ENCODE measurements around the gene RGSL1. TPM values are rescaled to one million over a fixed set of nuclear protein-coding genes. Genes with fewer than 3 reads are reported as not detected.
A peak's percentile ranks its signal among the peaks of the same experiment; 100 is the strongest.

RGSL1 gene
- total RNA-seq (2014; rRNA removed; shearing (Covaris generic)) = 0.07 TPM in 1 of 2 replicates, not detected in the other
- polyA plus RNA-seq (2014; cell fraction: nucleus; rRNA removed) = not detected in 2 replicates

GRCh38 chr1:182450087-182450486, at the start of gene RGSL1:
TSS of gene RGSL1 (plus strand) at chr1:182450146. CDS start at chr1:182450166, 20 bp downstream.
- DNase-seq (ENCODE audit: extremely low read depth, low read depth) = no peak

DNA sequence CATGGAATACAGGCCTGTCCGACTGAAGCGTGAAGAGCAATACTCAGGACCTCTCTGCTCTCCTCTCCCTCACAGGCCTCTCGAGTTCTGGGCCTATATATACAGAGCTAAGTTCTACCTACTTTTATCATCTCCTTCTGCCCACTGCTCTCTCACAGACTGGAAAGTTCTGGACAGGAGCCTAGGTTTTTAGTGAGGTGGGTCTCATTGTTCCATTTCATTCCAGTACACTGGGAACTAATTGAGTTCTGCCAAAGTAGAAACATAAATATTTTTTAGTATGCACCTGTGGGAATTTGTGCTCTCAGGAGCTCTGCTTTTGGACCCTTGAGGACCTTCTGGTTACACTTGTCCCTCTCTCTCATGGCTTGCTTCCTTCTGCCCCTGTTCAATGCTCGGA, 49.4 kb upstream of the RGSL1 start, which contains the start of gene TEDDM1:
Gene TEDDM1, minus strand, starts transcription at position 101 of the 400 bp plus-strand sequence. CDS start 182 bp downstream, outside the sequence.
- no peak for DNase-seq (ENCODE audit: extremely low read depth, low read depth)

GRCh38 chr1:182404781-182405180, 45.2 kb upstream of the RGSL1 start:
- no peak for DNase-seq (ENCODE audit: extremely low read depth, low read depth)

DNA sequence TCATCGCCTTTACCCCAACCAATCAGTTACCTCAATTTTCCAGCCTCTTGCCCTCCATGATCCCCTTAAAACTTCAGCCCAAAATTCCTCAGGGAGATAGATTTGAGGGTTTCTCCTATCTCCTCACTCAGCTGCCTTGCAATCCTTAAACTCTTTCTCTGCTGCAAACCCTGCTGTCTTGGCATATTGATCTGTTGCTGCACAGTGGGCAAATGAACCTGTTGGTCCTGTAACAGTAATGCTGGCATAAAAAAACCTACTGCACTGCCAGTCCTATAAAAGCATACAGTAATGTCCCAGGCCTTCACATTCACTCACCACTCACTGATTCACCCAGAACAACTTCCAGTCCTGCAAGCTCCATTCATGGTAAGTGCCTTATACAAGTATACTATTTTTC, 44.4 kb upstream of the RGSL1 start:
- no peak for DNase-seq (ENCODE audit: extremely low read depth, low read depth)

GRCh38 chr1:182406012-182406411, 43.9 kb upstream of the RGSL1 start:
- DNase-seq (ENCODE audit: extremely low read depth, low read depth) = peak; percentile 25

DNA sequence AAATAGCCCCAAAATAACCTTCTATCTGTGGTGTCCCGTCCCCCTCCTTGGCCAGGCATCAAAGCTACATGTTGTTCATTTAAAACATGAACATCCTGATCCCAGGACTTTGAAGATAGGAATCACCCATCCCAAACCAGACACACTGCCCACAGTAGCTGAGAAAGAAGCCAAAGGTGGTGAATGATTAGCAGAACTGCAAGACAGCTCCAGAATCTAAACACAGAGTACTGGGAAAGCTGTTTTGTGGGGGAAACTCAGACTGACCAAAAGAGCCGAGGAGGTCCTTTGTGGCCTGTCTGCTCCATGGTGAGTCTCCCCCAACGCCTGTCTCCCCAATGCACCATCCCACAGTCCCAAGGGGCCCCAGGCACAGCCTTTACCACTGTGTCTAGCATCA, 42.2 kb upstream of the RGSL1 start:
- DNase-seq (ENCODE audit: extremely low read depth, low read depth) = no peak

DNA sequence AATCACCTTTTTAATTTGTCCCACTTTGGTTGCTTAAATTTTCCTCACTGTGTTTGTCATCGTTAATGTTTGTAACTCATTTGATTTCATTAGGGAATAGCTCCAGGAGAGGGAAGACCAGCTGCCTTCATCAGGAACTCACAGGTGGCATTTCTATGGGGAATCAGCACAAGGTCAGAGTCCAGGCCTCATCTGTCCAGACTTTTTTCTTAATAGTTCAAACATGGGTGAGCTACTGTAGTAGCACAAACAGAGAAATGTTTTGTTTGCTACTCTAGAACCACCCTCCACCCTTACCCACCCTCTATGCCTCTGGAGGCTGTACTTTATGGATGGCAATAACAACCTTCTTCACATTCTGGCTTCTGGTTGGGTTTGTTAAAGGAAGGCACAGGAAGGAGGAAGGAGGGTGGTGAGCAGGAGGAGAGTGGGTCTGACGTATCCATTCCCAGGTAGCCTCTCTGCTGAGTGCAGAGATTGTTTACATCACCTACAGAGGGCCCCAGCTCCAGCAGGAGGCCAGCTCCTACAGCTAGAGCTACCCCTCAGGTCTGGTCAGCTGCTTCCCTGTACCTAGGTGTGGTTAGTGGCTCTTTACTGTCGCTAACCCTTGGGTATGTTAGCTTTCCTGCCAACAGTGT, 41.4 kb upstream of the RGSL1 start:
- DNase-seq (ENCODE audit: extremely low read depth, low read depth) = no peak

DNA sequence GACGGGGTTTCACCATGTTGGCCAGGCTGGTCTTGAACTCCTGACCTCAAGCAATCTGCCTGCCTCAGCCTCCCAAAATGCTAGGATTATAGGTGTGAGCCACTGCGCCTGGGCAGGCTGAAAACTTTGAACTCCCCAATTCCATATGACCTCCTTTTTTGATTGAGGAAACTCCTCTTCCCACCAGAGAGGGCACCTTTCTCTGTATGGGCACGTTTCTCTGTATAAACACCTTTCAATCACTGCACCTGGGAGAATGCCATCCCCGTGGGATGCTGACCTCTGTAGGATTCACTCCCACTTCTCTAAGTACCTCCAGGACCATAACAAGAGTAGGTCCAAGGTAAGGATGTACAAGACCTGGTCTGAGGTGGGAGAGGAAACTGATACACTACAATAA, 39.8 kb upstream of the RGSL1 start:
- DNase-seq (ENCODE audit: extremely low read depth, low read depth) = no peak

GRCh38 chr1:182410620-182411273, 39.2 kb upstream of the RGSL1 start:
- DNase-seq (ENCODE audit: extremely low read depth, low read depth) = no peak

- no peak for DNase-seq (ENCODE audit: extremely low read depth, low read depth)
Observed at GRCh38 chr1:182413486-182413885, 36.5 kb upstream of the RGSL1 start.

DNA sequence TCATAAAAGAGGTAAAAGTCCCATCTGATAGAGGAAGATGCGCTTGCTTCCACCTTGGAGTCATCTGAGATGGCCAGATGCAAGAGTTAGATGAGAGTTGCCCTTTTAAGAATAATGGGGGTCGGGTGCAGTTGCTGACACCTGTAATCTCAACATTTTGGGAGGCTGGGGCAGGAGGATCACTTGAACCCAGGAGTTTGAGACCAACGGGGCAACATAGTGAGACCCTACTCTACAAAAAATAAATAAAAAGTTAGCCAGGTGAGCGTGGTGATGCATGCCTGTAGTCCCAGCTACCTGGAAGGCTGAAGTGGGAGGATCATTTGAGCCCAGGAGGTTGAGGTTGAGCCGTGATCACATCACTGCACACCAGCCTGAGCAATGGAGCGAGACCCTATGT, 36.0 kb upstream of the RGSL1 start:
- DNase-seq (ENCODE audit: extremely low read depth, low read depth) = no peak

GRCh38 chr1:182415789-182416188, 34.2 kb upstream of the RGSL1 start:
- DNase-seq (ENCODE audit: extremely low read depth, low read depth) = no peak

- DNase-seq (ENCODE audit: extremely low read depth, low read depth) = no peak
Observed at GRCh38 chr1:182426442-182427430, 23.2 kb upstream of the RGSL1 start.

- DNase-seq (ENCODE audit: extremely low read depth, low read depth) = no peak
Observed at GRCh38 chr1:182428043-182428442, 21.9 kb upstream of the RGSL1 start.

DNA sequence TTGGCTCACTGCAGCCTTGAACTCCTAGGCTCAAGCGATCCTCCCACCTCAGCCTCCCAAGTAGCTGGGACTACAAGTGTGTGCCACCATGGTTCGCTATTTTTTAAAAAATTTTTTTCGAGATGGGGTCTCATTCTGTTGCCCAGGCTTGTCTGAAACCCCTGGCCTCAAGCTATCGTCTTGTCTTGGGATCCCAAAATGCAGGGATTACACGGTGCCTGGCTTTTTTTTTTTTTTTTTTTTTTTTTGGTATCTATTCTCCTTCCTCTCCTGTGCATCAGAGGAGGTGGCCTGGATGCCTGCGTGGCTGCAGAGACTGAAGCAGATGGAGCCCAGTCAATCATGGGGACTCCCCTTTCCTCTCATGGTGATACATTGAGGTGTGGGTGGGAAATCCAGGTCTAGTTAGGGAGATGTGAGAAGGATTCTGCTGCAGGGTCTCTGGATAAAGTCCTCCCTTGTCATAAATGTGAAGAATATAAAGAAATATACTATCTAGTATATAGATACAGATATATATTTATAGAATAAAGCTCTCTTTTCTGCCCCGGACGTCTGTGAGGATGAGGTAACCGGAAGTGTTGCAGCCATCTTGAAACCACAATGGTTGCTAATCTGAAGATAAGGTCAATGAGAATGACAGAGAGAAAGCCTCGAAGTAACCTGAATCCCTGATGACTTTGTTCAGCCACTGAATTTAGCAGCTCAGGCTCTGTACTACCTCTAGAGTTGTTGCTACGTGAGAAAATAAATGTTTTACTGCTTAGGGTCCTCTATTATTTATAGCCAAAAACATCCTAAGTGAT, 19.5 kb upstream of the RGSL1 start:
- no peak for DNase-seq (ENCODE audit: extremely low read depth, low read depth)

DNA sequence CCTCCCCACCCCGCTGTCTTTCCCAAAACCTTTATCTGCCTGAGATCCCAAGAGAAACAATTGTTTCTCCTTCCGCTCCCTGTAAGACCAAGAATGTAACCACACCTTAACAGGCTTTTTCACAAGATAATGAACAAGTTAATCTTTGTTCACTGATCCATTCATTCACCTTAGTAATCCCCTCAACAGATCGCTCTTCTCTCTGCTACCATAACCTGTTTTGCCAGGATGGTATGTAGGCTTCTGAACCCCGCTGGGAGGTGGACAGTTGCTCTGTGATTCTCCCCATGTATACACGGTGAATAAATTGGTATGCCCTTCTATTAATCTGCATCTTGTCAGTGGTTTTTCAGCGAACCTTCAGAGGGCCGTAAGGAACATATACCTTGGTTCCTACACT, 18.7 kb upstream of the RGSL1 start:
- no peak for DNase-seq (ENCODE audit: extremely low read depth, low read depth)

GRCh38 chr1:182433580-182433979, 16.4 kb upstream of the RGSL1 start:
- no peak for DNase-seq (ENCODE audit: extremely low read depth, low read depth)

GRCh38 chr1:182438326-182438725, 11.6 kb upstream of the RGSL1 start:
- DNase-seq (ENCODE audit: extremely low read depth, low read depth) = no peak

DNA sequence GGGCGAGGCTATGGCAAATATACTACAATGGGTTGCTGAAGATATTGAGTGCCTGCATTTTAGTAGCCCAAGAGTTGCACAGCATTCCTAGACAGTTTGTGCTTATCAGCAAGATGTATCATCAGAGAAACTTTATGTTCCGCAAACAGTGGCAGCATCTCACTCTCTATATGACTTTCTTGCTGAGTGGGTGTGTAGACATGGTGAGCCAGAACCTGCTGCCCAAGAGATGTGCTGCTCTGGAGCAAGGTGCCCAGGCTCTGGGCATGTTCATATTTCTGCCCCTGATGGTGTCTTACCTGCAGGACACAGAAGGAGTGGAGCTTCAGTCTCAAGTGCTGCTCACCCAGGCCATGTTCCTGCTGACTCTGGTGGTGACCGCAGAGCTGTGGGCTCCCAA, 8.2 kb upstream of the RGSL1 start:
- no peak for DNase-seq (ENCODE audit: extremely low read depth, low read depth)

DNA sequence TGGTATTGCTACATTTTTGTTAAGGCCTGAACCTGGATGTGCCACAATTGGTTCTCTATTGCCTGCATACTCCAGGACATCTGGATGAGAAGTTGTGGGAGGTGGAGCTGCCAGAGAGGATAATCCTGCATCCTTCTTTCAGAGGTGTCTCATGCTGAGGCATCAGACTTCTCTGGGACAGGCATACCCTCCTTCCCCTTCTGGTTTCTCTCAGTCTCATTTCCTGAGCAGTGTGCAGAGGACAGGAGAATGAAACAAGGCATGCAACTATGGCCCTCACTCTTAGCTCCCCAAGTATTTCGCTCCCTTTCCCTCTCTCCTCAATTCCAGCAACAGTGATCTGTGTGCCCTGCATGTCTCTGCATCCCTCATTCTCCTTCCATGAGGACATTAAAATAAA, 7.6 kb upstream of the RGSL1 start:
- no peak for DNase-seq (ENCODE audit: extremely low read depth, low read depth)

Data from NCI-H460 (cell line).